Measurements from ENCODE around the gene TMEM170A. TPM values are rescaled to one million over a fixed set of nuclear protein-coding genes. Genes with fewer than 3 reads are reported as not detected.
A peak's percentile ranks its signal among the peaks of the same experiment; 100 is the strongest.

TMEM170A gene
- total RNA-seq, 1 donor: 19.0 TPM

- H3K4me3 ChIP-seq (ENCODE audit: low read depth, low read length): no peak overlapping the region
- DNase-seq (ENCODE audit: low read depth): no peak
- no peak for TF ChIP-seq CTCF (IDR thresholded peaks at IDR 0.05; ENCODE audit: insufficient read depth, low read depth, low read length)
Observed at GRCh38 chr16:75423723-75424104, 40.8 kb downstream of the TMEM170A start.

- TF ChIP-seq CTCF (IDR thresholded peaks at IDR 0.05; ENCODE audit: insufficient read depth, low read depth, low read length): no peak
- no peak for DNase-seq (ENCODE audit: low read depth)
- no peak overlapping the region for H3K4me3 ChIP-seq (ENCODE audit: low read depth, low read length)
Observed at GRCh38 chr16:75421820-75422126, 42.7 kb downstream of the TMEM170A start.

- TF ChIP-seq CTCF (IDR thresholded peaks at IDR 0.05; ENCODE audit: insufficient read depth, low read depth, low read length): no peak
- DNase-seq (ENCODE audit: low read depth): peak; percentile 69
- H3K4me3 ChIP-seq (ENCODE audit: low read depth, low read length): peak overlapping the region; percentile 23
Observed at GRCh38 chr16:75420987-75421819, 43.3 kb downstream of the TMEM170A start.

GRCh38 chr16:75416904-75417565 is 47.5 kb downstream of the TMEM170A start:
- H3K4me3 ChIP-seq (ENCODE audit: low read depth, low read length): no peak overlapping the region
- DNase-seq (ENCODE audit: low read depth): no peak
- TF ChIP-seq CTCF (IDR thresholded peaks at IDR 0.05; ENCODE audit: insufficient read depth, low read depth, low read length): no peak

- no peak for DNase-seq (ENCODE audit: low read depth)
- H3K4me3 ChIP-seq (ENCODE audit: low read depth, low read length): no peak overlapping the region
- TF ChIP-seq CTCF (IDR thresholded peaks at IDR 0.05; ENCODE audit: insufficient read depth, low read depth, low read length): no peak
Observed at GRCh38 chr16:75415169-75415905, 49.2 kb downstream of the TMEM170A start.

- no peak for DNase-seq (ENCODE audit: low read depth)
- H3K4me3 ChIP-seq (ENCODE audit: low read depth, low read length): no peak overlapping the region
- no peak for TF ChIP-seq CTCF (IDR thresholded peaks at IDR 0.05; ENCODE audit: insufficient read depth, low read depth, low read length)
Observed at GRCh38 chr16:75413951-75414350, 50.5 kb downstream of the TMEM170A start.

Measured in fibroblast of villous mesenchyme (primary cell).